HEK293 (cell line): Measurements from ENCODE around the gene RP2.

Experiments used
- CTCF ChIA-PET: fragments of 350-600 bp; formaldehyde crosslinking; extraction: SDS; loops from one replicate; lab custom pipeline; 2021; ENCODE audit warnings: antibody characterized with exemption; lab: Yijun Ruan, JAX
- POLR2A ChIA-PET: fragments of 300-600 bp; formaldehyde crosslinking; extraction: SDS; loops from one replicate; lab custom pipeline; 2020; ENCODE audit warnings: antibody characterized with exemption, inconsistent platforms; lab: Yijun Ruan, JAX
- H3K27ac ChIP-seq: fragments of 200-500 bp; sonication (Bioruptor generic); 2 replicates; pipeline ENCODE4 v1.5.1; 2014; ENCODE audit warnings: low read depth, low read length, control low read depth, inconsistent platforms; ENCODE audit errors: extremely low read depth
- H3K36me3 ChIP-seq, 2 experiments: fragments of 200-500 bp in 1 of 2; sonication (Bioruptor generic) in 1 of 2; 1 replicate in 1 of 2; 2 replicates in 1 of 2; pipeline ENCODE4 v1.5.1; 2014 to 2017; ENCODE audit warnings: inconsistent platforms in 2 of 2, low read length in 2 of 2; ENCODE audit not compliant: control insufficient read depth in 2 of 2, insufficient read depth in 1 of 2
- H3K4me1 ChIP-seq: fragments of 200-500 bp; sonication (Bioruptor generic); 2 replicates; pipeline ENCODE4 v1.5.1; 2014; ENCODE audit warnings: mild to moderate bottlenecking, low read length, inconsistent platforms; ENCODE audit not compliant: control insufficient read depth, insufficient read depth
- H3K4me3 ChIP-seq: 2 replicates; pipeline ENCODE4 v1.5.1; 2011; ENCODE audit warnings: low read depth, mild to moderate bottlenecking, control low read depth, low read length, moderate library complexity
- H3K9me3 ChIP-seq: fragments of 200-500 bp; sonication (Bioruptor generic); 2 replicates; pipeline ENCODE4 v1.5.1; 2014; ENCODE audit warnings: low read depth, low read length, inconsistent platforms; ENCODE audit not compliant: control insufficient read depth, insufficient read depth
- IKZF3 ChIP-seq: fragments of 450-650 bp; IDR thresholded peaks from 2 replicates; pipeline ENCODE4 v1.5.0; 2018; ENCODE audit warnings: missing biosample characterization, mild to moderate bottlenecking, missing genetic modification characterization, moderate library complexity
- MEIS1 ChIP-seq: sonication (generic); formaldehyde crosslinking; IDR thresholded peaks from 2 replicates; pipeline ENCODE4 v1.8.1; 2022; ENCODE audit warnings: missing genetic modification reagents, mild to moderate bottlenecking, borderline replicate concordance
- PRDM6 ChIP-seq: fragments of 450-650 bp; formaldehyde crosslinking; IDR thresholded peaks from 2 replicates; pipeline ENCODE4 v1.5.1; 2017; ENCODE audit warnings: missing biosample characterization, missing genetic modification characterization
- SP7 ChIP-seq: fragments of 450-650 bp; formaldehyde crosslinking; IDR thresholded peaks from 2 replicates; pipeline ENCODE4 v1.5.1; 2016; ENCODE audit warnings: missing biosample characterization, missing genetic modification characterization
- TRIM28 ChIP-seq: IDR thresholded peaks from 2 replicates; pipeline ENCODE4 v1.6.1; 2011; ENCODE audit warnings: low read length, control low read depth, borderline replicate concordance
- ZBTB21 ChIP-seq: fragments of 450-650 bp; formaldehyde crosslinking; IDR thresholded peaks from 2 replicates; pipeline ENCODE4 v1.5.1; 2017; ENCODE audit warnings: missing biosample characterization, missing genetic modification characterization
- ZEB2 ChIP-seq: fragments of 450-650 bp; formaldehyde crosslinking; IDR thresholded peaks from 2 replicates; pipeline ENCODE4 v1.5.1; 2016; ENCODE audit warnings: missing biosample characterization, missing genetic modification characterization
- ZFP37 ChIP-seq: fragments of 450-650 bp; formaldehyde crosslinking; IDR thresholded peaks from 2 replicates; pipeline ENCODE4 v1.5.1; 2016; ENCODE audit warnings: missing biosample characterization, missing genetic modification characterization
- ZIC2 ChIP-seq: fragments of 450-650 bp; formaldehyde crosslinking; IDR thresholded peaks from 2 replicates; pipeline ENCODE4 v1.5.1; 2016; ENCODE audit warnings: missing biosample characterization, missing genetic modification characterization
- ZNF24 ChIP-seq: fragments of 450-650 bp; formaldehyde crosslinking; IDR thresholded peaks from 2 replicates; pipeline ENCODE4 v1.5.1; 2016; ENCODE audit warnings: missing biosample characterization, missing genetic modification characterization
- ZNF266 ChIP-seq: fragments of 450-650 bp; formaldehyde crosslinking; IDR thresholded peaks from 2 replicates; pipeline ENCODE4 v1.5.1; 2016; ENCODE audit warnings: missing biosample characterization, missing genetic modification characterization, low read depth
- ZNF335 ChIP-seq: fragments of 450-650 bp; formaldehyde crosslinking; conservative IDR thresholded peaks from 2 replicates; pipeline ENCODE4 v1.5.1; 2016; ENCODE audit warnings: missing biosample characterization, missing genetic modification characterization
- ZNF341 ChIP-seq: fragments of 450-650 bp; formaldehyde crosslinking; IDR thresholded peaks from 2 replicates; pipeline ENCODE4; 2016; ENCODE audit warnings: low read depth, missing biosample characterization, missing genetic modification characterization
- ZNF518A ChIP-seq: fragments of 450-650 bp; formaldehyde crosslinking; conservative IDR thresholded peaks from 2 replicates; pipeline ENCODE4 v1.5.1; 2016; ENCODE audit warnings: low read depth, missing biosample characterization, missing genetic modification characterization
- ZNF549 ChIP-seq: fragments of 450-650 bp; IDR thresholded peaks from 2 replicates; pipeline ENCODE4 v1.5.1; 2018; ENCODE audit warnings: missing biosample characterization, missing genetic modification characterization, mild to moderate bottlenecking, inconsistent platforms, moderate library complexity
- ZNF654 ChIP-seq: fragments of 450-650 bp; formaldehyde crosslinking; IDR thresholded peaks from 2 replicates; pipeline ENCODE4 v1.5.1; 2016; ENCODE audit warnings: low read depth, missing biosample characterization, missing genetic modification characterization
- ZNF664 ChIP-seq: fragments of 450-650 bp; formaldehyde crosslinking; IDR thresholded peaks from 2 replicates; pipeline ENCODE4 v1.5.1; 2016; ENCODE audit warnings: missing biosample characterization, missing genetic modification characterization
- TF ChIP-seq, protein P1 (sequence below): fragments of 450-650 bp; formaldehyde crosslinking; IDR thresholded peaks from 2 replicates; pipeline ENCODE4 v1.5.1; 2016; ENCODE audit warnings: missing biosample characterization, missing genetic modification characterization
- TF ChIP-seq, protein P2 (sequence below): fragments of 450-650 bp; formaldehyde crosslinking; IDR thresholded peaks from 2 replicates; pipeline ENCODE4 v1.5.1; 2017; ENCODE audit warnings: missing biosample characterization, missing genetic modification characterization
- TF ChIP-seq, protein P3 (sequence below): fragments of 450-650 bp; formaldehyde crosslinking; IDR thresholded peaks from 2 replicates; pipeline ENCODE4 v1.5.1; 2016; ENCODE audit warnings: missing biosample characterization, missing genetic modification characterization

Gene RP2

DNA sequence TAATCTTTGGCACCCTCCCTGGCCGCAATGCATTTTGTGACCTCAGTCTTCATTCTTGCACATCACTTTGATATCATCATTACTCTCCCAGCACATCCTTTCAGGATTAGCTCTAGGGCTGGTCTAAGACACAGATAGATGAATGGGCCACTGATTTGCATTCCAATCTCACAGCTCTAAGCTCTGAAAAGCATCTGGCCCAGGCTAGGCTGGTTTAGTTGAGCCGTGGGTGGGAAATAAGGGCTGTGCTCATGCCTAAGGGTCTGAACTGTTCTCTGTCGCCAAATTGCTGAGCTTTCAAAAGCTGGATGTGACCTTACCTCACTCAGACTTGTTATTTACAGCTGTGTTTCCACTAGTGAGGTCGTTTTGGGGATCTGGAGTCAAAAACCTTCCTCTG is 47.9 kb upstream of the RP2 start:
- POLR2A ChIA-PET: no interaction called here
- Histone ChIP-seq H3K9me3 (no peaks in the 10 kb centered on the region), H3K4me1 (no peaks in the 10 kb centered on the region), H3K36me3 (no peaks in the 10 kb centered on the region), H3K4me3 (no peak overlapping the region), H3K27ac (no peak overlapping the region)
- TF ChIP-seq ZFP37 (tag by site-specific recombination) (no peak), ZNF664 (tag by site-specific recombination) (no peak), ZBTB21 (tag by site-specific recombination) (no peak), ZNF549 (tag by site-specific recombination) (no peak), ZNF266 (tag by site-specific recombination) (no peak)
- TF ChIP-seq, protein P1, sequence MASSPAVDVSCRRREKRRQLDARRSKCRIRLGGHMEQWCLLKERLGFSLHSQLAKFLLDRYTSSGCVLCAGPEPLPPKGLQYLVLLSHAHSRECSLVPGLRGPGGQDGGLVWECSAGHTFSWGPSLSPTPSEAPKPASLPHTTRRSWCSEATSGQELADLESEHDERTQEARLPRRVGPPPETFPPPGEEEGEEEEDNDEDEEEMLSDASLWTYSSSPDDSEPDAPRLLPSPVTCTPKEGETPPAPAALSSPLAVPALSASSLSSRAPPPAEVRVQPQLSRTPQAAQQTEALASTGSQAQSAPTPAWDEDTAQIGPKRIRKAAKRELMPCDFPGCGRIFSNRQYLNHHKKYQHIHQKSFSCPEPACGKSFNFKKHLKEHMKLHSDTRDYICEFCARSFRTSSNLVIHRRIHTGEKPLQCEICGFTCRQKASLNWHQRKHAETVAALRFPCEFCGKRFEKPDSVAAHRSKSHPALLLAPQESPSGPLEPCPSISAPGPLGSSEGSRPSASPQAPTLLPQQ (tag by site-specific recombination): no peak
- CTCF ChIA-PET: interaction anchor here (0.6 to 0.7 kb wide), 3 partner anchors 26 to 960 kb away, joined by 3 read pairs; no protein-coding TSS in a partner anchor

DNA sequence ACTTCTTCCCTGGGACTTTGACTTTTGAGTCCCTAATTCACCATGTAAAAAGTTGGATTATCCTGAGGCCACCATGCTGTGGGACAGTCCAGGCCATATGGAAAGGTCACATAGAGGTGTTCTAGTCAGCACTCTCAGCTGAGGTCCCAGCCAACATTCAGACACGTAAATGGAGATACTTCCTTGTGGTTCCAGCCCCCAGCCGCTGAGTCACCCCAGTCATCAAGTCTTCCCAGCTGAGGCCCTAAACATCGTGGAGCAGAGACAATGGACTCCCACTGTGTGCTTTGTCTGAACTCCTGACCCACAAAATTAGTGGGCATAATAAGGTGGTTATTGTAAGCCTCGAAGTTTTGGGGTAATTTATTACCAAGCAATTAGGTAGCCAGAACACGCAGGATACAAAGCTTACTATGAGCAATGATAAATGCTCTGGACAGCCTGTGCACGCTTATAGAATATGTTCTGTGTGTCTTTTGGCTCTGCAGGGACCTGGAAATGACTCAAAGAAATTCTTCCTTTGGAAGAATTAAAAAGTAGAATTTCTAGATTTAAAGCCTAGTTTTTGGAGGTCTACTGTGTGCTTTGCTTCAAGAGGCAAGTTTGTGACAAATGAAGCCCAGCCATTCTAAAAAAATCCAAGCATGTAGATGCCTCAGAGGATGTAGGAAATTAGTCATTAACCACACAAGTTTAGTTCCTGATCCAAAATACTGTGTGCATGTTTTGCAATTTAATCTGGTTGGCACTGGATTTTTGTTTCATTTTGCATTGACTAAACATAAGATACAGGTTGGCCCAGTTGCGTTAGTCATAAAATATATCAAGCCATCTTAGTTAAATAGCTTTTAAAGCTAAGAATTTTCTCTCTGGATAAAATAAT is 44.7 kb upstream of the RP2 start:
- Histone ChIP-seq H3K9me3 (no peaks in the 10 kb centered on the region), H3K27ac (no peak overlapping the region), H3K4me1 (no peaks in the 10 kb centered on the region), H3K36me3 (no peaks in the 10 kb centered on the region), H3K4me3 (no peak overlapping the region)
- CTCF ChIA-PET: interaction anchor here (0.7 to 1.8 kb wide), 4 partner anchors 13 to 138 kb away, joined by 3 to 5 read pairs (median 3); partner anchors contain the start of gene SLC9A7
- POLR2A ChIA-PET: no interaction called here
- TF ChIP-seq ZEB2 (0 out of 2 replicates have a peak, but pooled peaks have one; percentile 50), ZNF335 (tag by site-specific recombination) (peak; percentile 34), IKZF3 (tag by site-specific recombination) (peak; percentile 26; the same call in 1 of the 2 replicates), ZNF24 (0 out of 2 replicates have a peak, but pooled peaks have one; percentile 39), PRDM6 (tag by site-specific recombination) (0 out of 2 replicates have a peak, but pooled peaks have one; percentile 29), ZNF518A (peak; percentile 38; the same call in 1 of the 2 replicates), ZNF266 (tag by site-specific recombination) (no peak), ZIC2 (peak; percentile 88), SP7 (tag by site-specific recombination) (peak; percentile 97), ZNF341 (no peak), ZNF654 (no peak), MEIS1 (CRISPR knock-in tag) (peak; percentile 43; the same call in 1 of the 2 replicates), TRIM28 (no peak)
- TF ChIP-seq, protein P2, sequence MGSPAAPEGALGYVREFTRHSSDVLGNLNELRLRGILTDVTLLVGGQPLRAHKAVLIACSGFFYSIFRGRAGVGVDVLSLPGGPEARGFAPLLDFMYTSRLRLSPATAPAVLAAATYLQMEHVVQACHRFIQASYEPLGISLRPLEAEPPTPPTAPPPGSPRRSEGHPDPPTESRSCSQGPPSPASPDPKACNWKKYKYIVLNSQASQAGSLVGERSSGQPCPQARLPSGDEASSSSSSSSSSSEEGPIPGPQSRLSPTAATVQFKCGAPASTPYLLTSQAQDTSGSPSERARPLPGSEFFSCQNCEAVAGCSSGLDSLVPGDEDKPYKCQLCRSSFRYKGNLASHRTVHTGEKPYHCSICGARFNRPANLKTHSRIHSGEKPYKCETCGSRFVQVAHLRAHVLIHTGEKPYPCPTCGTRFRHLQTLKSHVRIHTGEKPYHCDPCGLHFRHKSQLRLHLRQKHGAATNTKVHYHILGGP (tag by site-specific recombination): peak; percentile 40; the same call in 1 of the 2 replicates
- TF ChIP-seq, protein P3, sequence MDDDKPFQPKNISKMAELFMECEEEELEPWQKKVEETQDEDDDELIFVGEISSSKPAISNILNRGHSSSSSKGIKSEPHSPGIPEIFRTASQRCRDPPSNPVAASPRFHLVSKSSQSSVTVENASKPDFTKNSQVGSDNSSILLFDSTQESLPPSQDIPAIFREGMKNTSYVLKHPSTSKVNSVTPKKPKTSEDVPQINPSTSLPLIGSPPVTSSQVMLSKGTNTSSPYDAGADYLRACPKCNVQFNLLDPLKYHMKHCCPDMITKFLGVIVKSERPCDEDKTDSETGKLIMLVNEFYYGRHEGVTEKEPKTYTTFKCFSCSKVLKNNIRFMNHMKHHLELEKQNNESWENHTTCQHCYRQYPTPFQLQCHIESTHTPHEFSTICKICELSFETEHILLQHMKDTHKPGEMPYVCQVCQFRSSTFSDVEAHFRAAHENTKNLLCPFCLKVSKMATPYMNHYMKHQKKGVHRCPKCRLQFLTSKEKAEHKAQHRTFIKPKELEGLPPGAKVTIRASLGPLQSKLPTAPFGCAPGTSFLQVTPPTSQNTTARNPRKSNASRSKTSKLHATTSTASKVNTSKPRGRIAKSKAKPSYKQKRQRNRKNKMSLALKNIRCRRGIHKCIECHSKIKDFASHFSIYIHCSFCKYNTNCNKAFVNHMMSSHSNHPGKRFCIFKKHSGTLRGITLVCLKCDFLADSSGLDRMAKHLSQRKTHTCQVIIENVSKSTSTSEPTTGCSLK (tag by site-specific recombination): no peak
